ENCODE results near the gene TXLNB.

The TXLNB gene

DNA sequence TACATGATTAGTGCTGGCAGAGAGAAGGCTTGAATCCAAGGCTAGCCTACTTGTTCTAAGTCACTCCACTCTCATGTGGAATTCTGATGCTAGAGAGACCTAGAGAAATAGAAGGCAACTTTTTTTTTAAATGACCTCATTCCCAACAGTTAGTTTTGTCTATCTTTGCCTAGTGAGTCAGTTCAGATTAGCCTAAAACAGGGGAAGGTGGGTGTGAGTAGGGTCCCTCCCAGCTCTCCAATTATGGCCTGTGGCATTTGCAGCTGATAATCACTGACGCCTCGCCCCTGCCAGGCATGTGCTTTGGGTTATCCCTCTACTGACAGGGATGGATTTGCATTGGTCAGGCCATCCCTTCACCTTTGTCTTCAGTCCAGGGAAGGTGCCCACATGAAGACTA lies 13.6 kb downstream of the TXLNB start:
- H3K4me1 ChIP-seq (ENCODE audit: low read length) = peaks cover 16% of the 10 kb centered on the region
- H2AFZ ChIP-seq (ENCODE audit: low read length) = no peak overlapping the region
- no peaks in the 10 kb centered on the region for H3K36me3 ChIP-seq (replicated peaks; ENCODE audit: insufficient read depth, low read length)
- no peak overlapping the region for H3K27ac ChIP-seq (ENCODE audit: low read length)
- DNase-seq = no peak
- H4K20me1 ChIP-seq (ENCODE audit: insufficient read depth, low read length) = no peaks in the 10 kb centered on the region
- TF ChIP-seq EZH2 (optimal IDR thresholded peaks at IDR 0.05; ENCODE audit: low read depth, low read length) (no peak), EZH2phosphoT487 (IDR thresholded peaks at IDR 0.05; ENCODE audit: low read length) (no peak)
- TF ChIP-seq, protein P1, sequence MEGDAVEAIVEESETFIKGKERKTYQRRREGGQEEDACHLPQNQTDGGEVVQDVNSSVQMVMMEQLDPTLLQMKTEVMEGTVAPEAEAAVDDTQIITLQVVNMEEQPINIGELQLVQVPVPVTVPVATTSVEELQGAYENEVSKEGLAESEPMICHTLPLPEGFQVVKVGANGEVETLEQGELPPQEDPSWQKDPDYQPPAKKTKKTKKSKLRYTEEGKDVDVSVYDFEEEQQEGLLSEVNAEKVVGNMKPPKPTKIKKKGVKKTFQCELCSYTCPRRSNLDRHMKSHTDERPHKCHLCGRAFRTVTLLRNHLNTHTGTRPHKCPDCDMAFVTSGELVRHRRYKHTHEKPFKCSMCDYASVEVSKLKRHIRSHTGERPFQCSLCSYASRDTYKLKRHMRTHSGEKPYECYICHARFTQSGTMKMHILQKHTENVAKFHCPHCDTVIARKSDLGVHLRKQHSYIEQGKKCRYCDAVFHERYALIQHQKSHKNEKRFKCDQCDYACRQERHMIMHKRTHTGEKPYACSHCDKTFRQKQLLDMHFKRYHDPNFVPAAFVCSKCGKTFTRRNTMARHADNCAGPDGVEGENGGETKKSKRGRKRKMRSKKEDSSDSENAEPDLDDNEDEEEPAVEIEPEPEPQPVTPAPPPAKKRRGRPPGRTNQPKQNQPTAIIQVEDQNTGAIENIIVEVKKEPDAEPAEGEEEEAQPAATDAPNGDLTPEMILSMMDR (IDR thresholded peaks at IDR 0.05; ENCODE audit: low read length) = no peak
- H3K27me3 ChIP-seq (replicated peaks; ENCODE audit: insufficient read depth, low read length) = no peaks in the 10 kb centered on the region
- H3F3A ChIP-seq (ENCODE audit: insufficient read depth, low read length) = peaks cover 9% of the 10 kb centered on the region
- no peaks in the 10 kb centered on the region for H3K9me3 ChIP-seq (replicated peaks; ENCODE audit: insufficient read depth, low read length)
- H3K9ac ChIP-seq (ENCODE audit: low read length) = no peak overlapping the region
- no peaks in the 10 kb centered on the region for H3K9me2 ChIP-seq (replicated peaks; ENCODE audit: insufficient read depth, low read length)
- no peak overlapping the region for H3K4me2 ChIP-seq (ENCODE audit: low read depth, low read length)
- H3K79me2 ChIP-seq (ENCODE audit: low read length) = no peaks in the 10 kb centered on the region
- H3K4me3 ChIP-seq (ENCODE audit: low read length) = no peak overlapping the region

DNA sequence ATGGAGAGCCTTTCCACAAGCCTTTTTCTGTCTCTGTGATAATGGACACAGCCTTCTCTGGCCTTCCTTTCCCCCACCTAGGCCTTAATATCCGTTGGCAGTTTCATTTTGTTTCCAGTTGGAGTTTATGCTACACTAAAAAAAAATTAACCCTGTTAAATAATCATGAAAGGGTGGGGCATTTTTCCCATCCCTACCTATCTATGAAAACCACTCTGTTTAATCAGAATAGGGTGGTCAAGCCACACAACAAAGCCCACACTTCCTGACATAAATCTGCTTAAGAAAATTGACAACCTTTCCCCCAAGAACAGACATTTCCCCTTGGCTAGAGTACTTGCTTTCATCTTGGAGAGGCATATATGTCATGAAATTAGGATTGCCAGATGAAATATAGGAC lies 14.2 kb downstream of the TXLNB start:
- Histone ChIP-seq H3F3A (ENCODE audit: insufficient read depth, low read length) (peaks cover 9% of the 10 kb centered on the region), H3K9ac (ENCODE audit: low read length) (no peak overlapping the region), H2AFZ (ENCODE audit: low read length) (no peak overlapping the region), H3K36me3 (replicated peaks; ENCODE audit: insufficient read depth, low read length) (no peaks in the 10 kb centered on the region), H3K79me2 (ENCODE audit: low read length) (no peaks in the 10 kb centered on the region), H3K27ac (ENCODE audit: low read length) (no peak overlapping the region), H3K4me2 (ENCODE audit: low read depth, low read length) (no peak overlapping the region), H3K9me2 (replicated peaks; ENCODE audit: insufficient read depth, low read length) (no peaks in the 10 kb centered on the region), H4K20me1 (ENCODE audit: insufficient read depth, low read length) (no peaks in the 10 kb centered on the region), H3K27me3 (replicated peaks; ENCODE audit: insufficient read depth, low read length) (no peaks in the 10 kb centered on the region), H3K9me3 (replicated peaks; ENCODE audit: insufficient read depth, low read length) (no peaks in the 10 kb centered on the region), H3K4me1 (ENCODE audit: low read length) (peaks cover 16% of the 10 kb centered on the region), H3K4me3 (ENCODE audit: low read length) (no peak overlapping the region)
- DNase-seq = no peak
- TF ChIP-seq, protein P1 (IDR thresholded peaks at IDR 0.05; ENCODE audit: low read length) = no peak
- TF ChIP-seq EZH2 (optimal IDR thresholded peaks at IDR 0.05; ENCODE audit: low read depth, low read length) = no peak

DNA sequence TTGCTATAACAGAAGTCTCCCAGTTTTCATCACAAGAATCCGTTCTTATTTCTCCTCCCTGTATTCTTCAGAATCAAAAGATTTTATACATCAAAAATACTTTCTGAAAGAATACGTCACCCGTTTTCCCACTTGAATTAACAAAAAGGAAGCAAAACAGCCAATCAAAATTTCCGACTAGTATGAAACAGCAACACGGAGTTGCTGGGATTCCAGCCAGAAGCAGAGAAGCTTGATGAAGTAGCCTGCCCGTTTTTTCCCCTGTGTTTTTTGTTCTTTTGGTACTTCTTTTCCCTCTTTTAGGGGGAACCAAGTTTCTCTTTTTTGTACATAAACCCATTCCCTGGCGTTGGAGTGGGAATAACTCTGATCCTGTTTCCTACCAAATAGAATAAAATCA lies 14.6 kb downstream of the TXLNB start:
- H2AFZ ChIP-seq (ENCODE audit: low read length) = no peak overlapping the region
- no peak for DNase-seq
- no peaks in the 10 kb centered on the region for H3K36me3 ChIP-seq (replicated peaks; ENCODE audit: insufficient read depth, low read length)
- no peaks in the 10 kb centered on the region for H4K20me1 ChIP-seq (ENCODE audit: insufficient read depth, low read length)
- peaks cover 9% of the 10 kb centered on the region for H3F3A ChIP-seq (ENCODE audit: insufficient read depth, low read length)
- no peak for TF ChIP-seq EZH2 (optimal IDR thresholded peaks at IDR 0.05; ENCODE audit: low read depth, low read length)
- TF ChIP-seq, protein P1 (IDR thresholded peaks at IDR 0.05; ENCODE audit: low read length) = no peak
- no peak for TF ChIP-seq EZH2phosphoT487 (IDR thresholded peaks at IDR 0.05; ENCODE audit: low read length)
- H3K4me1 ChIP-seq (ENCODE audit: low read length) = peaks cover 16% of the 10 kb centered on the region
- H3K27me3 ChIP-seq (replicated peaks; ENCODE audit: insufficient read depth, low read length) = no peaks in the 10 kb centered on the region
- no peaks in the 10 kb centered on the region for H3K9me3 ChIP-seq (replicated peaks; ENCODE audit: insufficient read depth, low read length)
- no peak overlapping the region for H3K9ac ChIP-seq (ENCODE audit: low read length)
- no peaks in the 10 kb centered on the region for H3K79me2 ChIP-seq (ENCODE audit: low read length)
- no peak overlapping the region for H3K4me3 ChIP-seq (ENCODE audit: low read length)
- no peak overlapping the region for H3K4me2 ChIP-seq (ENCODE audit: low read depth, low read length)
- H3K9me2 ChIP-seq (replicated peaks; ENCODE audit: insufficient read depth, low read length) = no peaks in the 10 kb centered on the region
- H3K27ac ChIP-seq (ENCODE audit: low read length) = no peak overlapping the region
